ENCODE measurements around the gene GTPBP10.

Gene GTPBP10

GRCh38 chr7:90313907-90314306 is 32.6 kb upstream of the GTPBP10 start:
- no peak overlapping the region for H3K4me3 ChIP-seq (replicated peaks; ENCODE audit: low read depth, low read length)
- no peak for DNase-seq (ENCODE audit: low read depth)
- no peak for TF ChIP-seq CTCF (IDR thresholded peaks at IDR 0.05; ENCODE audit: low read length, missing control alignments)

- TF ChIP-seq CTCF (IDR thresholded peaks at IDR 0.05; ENCODE audit: low read length, missing control alignments): no peak
Measured at GRCh38 chr7:90320014-90320413, 26.5 kb upstream of the GTPBP10 start.

GRCh38 chr7:90320418-90320800 is 26.1 kb upstream of the GTPBP10 start:
- DNase-seq (ENCODE audit: low read depth): no peak
- H3K4me3 ChIP-seq (replicated peaks; ENCODE audit: low read depth, low read length): no peak overlapping the region
- TF ChIP-seq CTCF (IDR thresholded peaks at IDR 0.05; ENCODE audit: low read length, missing control alignments): no peak

More at GRCh38 chr7:90320014-90320413, 26.5 kb upstream of the GTPBP10 start:
- no peak overlapping the region for H3K4me3 ChIP-seq (replicated peaks; ENCODE audit: low read depth, low read length)
- DNase-seq (ENCODE audit: low read depth): no peak

GRCh38 chr7:90320801-90321494 is 25.6 kb upstream of the GTPBP10 start, which contains the start of gene FAM237B:
TSS of gene FAM237B (minus strand) at chr7:90321304. CDS start at chr7:90319748, 1,556 bp downstream.
- peak within 1 kb of the TSS; percentile 36 for H3K4me3 ChIP-seq (replicated peaks; ENCODE audit: low read depth, low read length)
- peak; percentile 26 for DNase-seq (ENCODE audit: low read depth)
- no peak for TF ChIP-seq CTCF (IDR thresholded peaks at IDR 0.05; ENCODE audit: low read length, missing control alignments)

GRCh38 chr7:90322837-90323236 is 23.7 kb upstream of the GTPBP10 start:
- no peak for TF ChIP-seq CTCF (IDR thresholded peaks at IDR 0.05; ENCODE audit: low read length, missing control alignments)
- no peak for DNase-seq (ENCODE audit: low read depth)

GRCh38 chr7:90326500-90326899 is 20.0 kb upstream of the GTPBP10 start:
- DNase-seq (ENCODE audit: low read depth): no peak
- TF ChIP-seq CTCF (IDR thresholded peaks at IDR 0.05; ENCODE audit: low read length, missing control alignments): no peak
- H3K4me3 ChIP-seq (replicated peaks; ENCODE audit: low read depth, low read length): no peak overlapping the region

More at GRCh38 chr7:90322837-90323236, 23.7 kb upstream of the GTPBP10 start:
- H3K4me3 ChIP-seq (replicated peaks; ENCODE audit: low read depth, low read length): no peak overlapping the region

Data from fibroblast of pulmonary artery (primary cell).